SU-DHL-6 (cell line): ENCODE results near the gene RGL1.

Source experiments
- H2AFZ ChIP-seq: fragments of 200-600 bp; sonication (generic); 2 replicates; pipeline ENCODE4 v1.6.1; 2014; ENCODE audit warnings: low read depth, mild to moderate bottlenecking, moderate library complexity, mixed read lengths, antibody characterized with exemption, low read length; ENCODE audit not compliant: severe bottlenecking
- H3F3A ChIP-seq: fragments of 200-600 bp; shearing (Covaris generic); 2 replicates; pipeline ENCODE4 v1.6.0; 2016; ENCODE audit warnings: antibody characterized with exemption, mild to moderate bottlenecking; ENCODE audit not compliant: insufficient read depth
- H3K27ac ChIP-seq: fragments of 200-600 bp; sonication (generic); 2 replicates; pipeline ENCODE4 v1.5.1; 2016; ENCODE audit warnings: low read depth, mild to moderate bottlenecking, low read length, moderate library complexity, mixed read lengths
- H3K27me3 ChIP-seq: fragments of 200-600 bp; sonication (generic), shearing (Covaris generic); 2 replicates; pipeline ENCODE4 v1.6.0; 2014; ENCODE audit warnings: mild to moderate bottlenecking, low read length
- H3K36me3 ChIP-seq: fragments of 200-600 bp; sonication (generic); 2 replicates; pipeline ENCODE4 v1.6.1; 2014; ENCODE audit warnings: mild to moderate bottlenecking, low read length, mixed read lengths
- H3K4me2 ChIP-seq: fragments of 300-600, 200-600 bp; shearing (Covaris generic), sonication (generic); 2 replicates; pipeline ENCODE4 v1.6.0; 2014; ENCODE audit warnings: low read length, low read depth, mild to moderate bottlenecking; ENCODE audit not compliant: poor library complexity, severe bottlenecking
- H3K4me3 ChIP-seq: fragments of 200-600 bp; sonication (generic); 2 replicates; pipeline ENCODE4 v1.5.1; 2014; ENCODE audit warnings: antibody characterized with exemption, low read length, mild to moderate bottlenecking, mixed read lengths; ENCODE audit not compliant: insufficient read depth, poor library complexity, severe bottlenecking
- H3K79me2 ChIP-seq: fragments of 200-600 bp; sonication (generic); 2 replicates; pipeline ENCODE4 v1.6.1; 2014; ENCODE audit warnings: mild to moderate bottlenecking, low read length, moderate library complexity; ENCODE audit not compliant: insufficient read depth
- H3K9ac ChIP-seq: fragments of 200-600 bp; sonication (generic); 2 replicates; pipeline ENCODE4 v1.7.0; 2014; ENCODE audit warnings: mild to moderate bottlenecking, low read length
- H3K9me2 ChIP-seq: fragments of 200-600 bp; sonication (generic); replicated peaks from 2 replicates; pipeline ENCODE4 v1.6.1; 2014; ENCODE audit warnings: low read length; ENCODE audit not compliant: insufficient read depth
- H3K9me3 ChIP-seq: fragments of 200-600 bp; sonication (generic); 2 replicates; pipeline ENCODE4 v1.6.1; 2014; ENCODE audit warnings: low read length, mixed read lengths; ENCODE audit not compliant: insufficient read depth
- H4K20me1 ChIP-seq: fragments of 200-600 bp; sonication (generic); 2 replicates; pipeline ENCODE4 v1.6.1; 2014; ENCODE audit warnings: low read depth, mild to moderate bottlenecking, antibody characterized with exemption, low read length, moderate library complexity, mixed read lengths
- CTCF ChIP-seq: fragments of 200-600 bp; sonication (generic); IDR thresholded peaks from one replicate; pipeline ENCODE4 v1.5.1; 2017; ENCODE audit warnings: antibody characterized with exemption, mild to moderate bottlenecking, low read length, moderate library complexity; ENCODE audit not compliant: insufficient read depth, poor library complexity, severe bottlenecking
- EZH2phosphoT487 ChIP-seq: fragments of 200-600 bp; sonication (generic), shearing (Covaris generic); conservative IDR thresholded peaks from 2 replicates; pipeline ENCODE4 v1.6.1; 2018; ENCODE audit warnings: mild to moderate bottlenecking, antibody characterized with exemption, low read length, moderate library complexity, mixed read lengths

Gene RGL1

GRCh38 chr1:183827801-183828200 lies 22.9 kb downstream of the RGL1 start:
- no peak for TF ChIP-seq CTCF
- TF ChIP-seq EZH2phosphoT487 = no peak
- Histone ChIP-seq H3K9ac (no peak overlapping the region), H3K79me2 (no peaks in the 10 kb centered on the region), H3K27ac (no peak overlapping the region), H3K9me2 (no peaks in the 10 kb centered on the region), H2AFZ (no peak overlapping the region), H3K4me3 (no peak overlapping the region), H3K9me3 (no peaks in the 10 kb centered on the region), H3F3A (no peaks in the 10 kb centered on the region), H4K20me1 (no peaks in the 10 kb centered on the region), H3K4me2 (no peak overlapping the region), H3K27me3 (no peaks in the 10 kb centered on the region), H3K36me3 (no peaks in the 10 kb centered on the region)

GRCh38 chr1:183830389-183830788 lies 25.5 kb downstream of the RGL1 start:
- Histone ChIP-seq H3K9me2 (no peaks in the 10 kb centered on the region), H3K36me3 (no peaks in the 10 kb centered on the region), H4K20me1 (no peaks in the 10 kb centered on the region), H2AFZ (no peak overlapping the region), H3F3A (no peaks in the 10 kb centered on the region), H3K4me3 (no peak overlapping the region), H3K79me2 (no peaks in the 10 kb centered on the region), H3K27me3 (no peaks in the 10 kb centered on the region), H3K9ac (no peak overlapping the region), H3K9me3 (no peaks in the 10 kb centered on the region), H3K27ac (no peak overlapping the region), H3K4me2 (no peak overlapping the region)
- TF ChIP-seq EZH2phosphoT487 = no peak
- no peak for TF ChIP-seq CTCF

- no peaks in the 10 kb centered on the region for H3K79me2 ChIP-seq
- no peaks in the 10 kb centered on the region for H4K20me1 ChIP-seq
- no peaks in the 10 kb centered on the region for H3K9me3 ChIP-seq
- H3K9ac ChIP-seq = no peak overlapping the region
- H3K27me3 ChIP-seq = no peaks in the 10 kb centered on the region
- H3K36me3 ChIP-seq = no peaks in the 10 kb centered on the region
- no peak for TF ChIP-seq EZH2phosphoT487
- TF ChIP-seq CTCF = no peak
- no peaks in the 10 kb centered on the region for H3K9me2 ChIP-seq
- no peak overlapping the region for H3K27ac ChIP-seq
- no peak overlapping the region for H2AFZ ChIP-seq
- H3F3A ChIP-seq = no peaks in the 10 kb centered on the region
- no peak overlapping the region for H3K4me2 ChIP-seq
- no peak overlapping the region for H3K4me3 ChIP-seq
Observed at GRCh38 chr1:183831311-183831710, 26.4 kb downstream of the RGL1 start.

GRCh38 chr1:183832459-183832858 lies 27.5 kb downstream of the RGL1 start:
- Histone ChIP-seq H3F3A (no peaks in the 10 kb centered on the region), H3K27ac (no peak overlapping the region), H3K9me3 (no peaks in the 10 kb centered on the region), H3K4me3 (no peak overlapping the region), H3K9ac (no peak overlapping the region), H3K4me2 (no peak overlapping the region), H3K27me3 (no peaks in the 10 kb centered on the region), H3K79me2 (no peaks in the 10 kb centered on the region), H4K20me1 (no peaks in the 10 kb centered on the region), H3K36me3 (no peaks in the 10 kb centered on the region), H2AFZ (no peak overlapping the region), H3K9me2 (no peaks in the 10 kb centered on the region)
- TF ChIP-seq EZH2phosphoT487 = no peak
- no peak for TF ChIP-seq CTCF
